DMS153 (cell line): Measurements from ENCODE around the gene LASP1NB.
"Not testable (repeated sequence)": the region's sequence is repeated elsewhere in the genome, so short reads cannot be mapped to it uniquely, and the experiment has no call there.

ENCODE experiments used
- DNase-seq: peaks from one replicate; lab custom pipeline; 2025; lab: John Stamatoyannopoulos, UW

The LASP1NB gene

GRCh38 chr17:38967290-38967738 lies 41.9 kb downstream of the LASP1NB start, which contains the start of gene FBXO47:
FBXO47 (minus strand) TSS chr17:38967403; CDS start chr17:38963025, 4,378 bp downstream.
- no peak for DNase-seq

- DNase-seq: no peak
Observed at GRCh38 chr17:38969281-38969680, 43.9 kb downstream of the LASP1NB start.

- no peak for DNase-seq
Observed at GRCh38 chr17:38970128-38970527, 44.7 kb downstream of the LASP1NB start.

DNA sequence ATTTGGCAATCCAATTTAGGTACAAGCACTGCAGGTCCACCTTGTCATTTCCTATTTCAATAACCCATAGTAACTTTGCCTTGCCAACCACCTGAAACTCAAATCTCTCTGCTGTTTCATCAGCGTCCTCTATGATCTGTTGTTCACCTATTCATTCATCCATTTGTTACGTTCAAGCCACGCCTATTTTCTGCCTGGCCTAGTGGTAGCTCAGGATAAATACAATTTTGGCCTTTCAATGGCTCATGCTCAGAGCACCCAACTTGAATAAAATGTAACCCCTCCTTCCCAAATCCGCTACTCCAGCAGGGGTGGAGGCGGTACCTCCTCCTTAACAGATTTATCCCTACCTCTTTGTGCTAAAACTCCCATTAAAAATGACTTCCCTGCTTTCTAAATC lies 45.4 kb downstream of the LASP1NB start:
- no peak for DNase-seq

- not testable (repeated sequence) for DNase-seq
Observed at GRCh38 chr17:38976187-38976551, 50.8 kb downstream of the LASP1NB start.

DNA sequence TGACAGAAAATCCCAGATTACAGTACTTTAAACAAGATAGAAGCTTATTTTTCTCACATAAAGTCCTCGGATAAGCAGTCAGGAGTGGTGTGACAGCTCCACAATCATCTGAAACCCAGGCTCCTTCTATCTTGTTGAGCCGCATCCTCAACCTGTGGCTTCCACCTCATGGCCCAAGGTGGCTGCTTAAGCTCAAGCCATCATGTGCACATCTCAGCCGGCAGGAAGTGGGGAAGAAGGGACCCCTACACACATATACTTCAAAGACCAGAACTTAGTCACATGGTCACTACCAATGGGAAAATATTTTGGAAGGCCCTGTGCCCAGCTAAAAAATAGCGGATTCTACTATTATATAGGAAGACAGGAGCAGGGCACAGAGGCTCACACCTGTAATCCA lies 52.8 kb downstream of the LASP1NB start:
- DNase-seq: no peak
